GM18507 (cell line): ENCODE results near the gene REEP1.
"Not testable (repeated sequence)": the region's sequence is repeated elsewhere in the genome, so short reads cannot be mapped to it uniquely, and the experiment has no call there.

Source experiments
- DNase-seq: peaks from one replicate; pipeline ENCODE4 v3.0.0; 2011; ENCODE audit warnings: low read depth; ENCODE audit not compliant: insufficient read length; ENCODE audit errors: extremely low spot score
- FAIRE-seq: peaks from 2 replicates; lab custom pipeline; 2011; peaks lifted over from hg19 to GRCh38; lab: Jason Lieb, UNC

Gene REEP1

DNA sequence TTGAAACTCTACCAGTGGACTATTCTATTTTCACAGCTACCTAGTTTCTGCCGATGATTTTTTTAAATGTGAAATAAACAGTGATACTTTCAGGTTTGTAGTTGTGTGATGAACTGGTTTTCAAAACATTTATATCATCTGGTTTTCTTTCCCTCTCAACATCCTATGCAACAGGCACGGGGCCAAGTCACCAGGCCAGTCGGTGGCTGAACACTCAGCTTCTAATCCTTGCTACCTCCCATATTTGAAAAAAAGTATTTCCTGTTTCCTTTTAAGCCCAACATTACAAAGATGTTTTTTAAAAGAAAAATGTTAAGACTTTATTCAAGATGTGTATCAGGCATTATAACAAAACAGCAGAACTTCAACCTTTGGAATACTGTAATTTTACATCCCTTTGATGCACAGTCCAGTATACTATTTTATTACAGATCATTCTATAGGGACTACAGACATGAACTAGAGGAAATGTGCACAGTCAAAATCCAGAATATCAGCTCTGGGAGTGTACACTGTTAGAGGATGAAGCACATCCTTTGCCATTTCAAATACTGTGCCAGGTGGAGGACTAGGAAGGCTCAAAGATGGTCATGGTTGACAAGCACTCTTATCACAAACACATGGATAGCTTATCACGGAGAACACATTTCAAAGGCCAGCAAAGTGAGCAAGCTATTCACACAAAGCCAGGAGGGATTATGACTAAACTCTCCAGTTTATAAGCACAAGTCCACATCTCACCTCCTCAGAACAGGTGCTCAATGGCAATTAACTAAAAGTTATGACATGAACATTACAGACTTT lies 123.5 kb downstream of the REEP1 start:
- FAIRE-seq = no peak
- DNase-seq = no peak

DNA sequence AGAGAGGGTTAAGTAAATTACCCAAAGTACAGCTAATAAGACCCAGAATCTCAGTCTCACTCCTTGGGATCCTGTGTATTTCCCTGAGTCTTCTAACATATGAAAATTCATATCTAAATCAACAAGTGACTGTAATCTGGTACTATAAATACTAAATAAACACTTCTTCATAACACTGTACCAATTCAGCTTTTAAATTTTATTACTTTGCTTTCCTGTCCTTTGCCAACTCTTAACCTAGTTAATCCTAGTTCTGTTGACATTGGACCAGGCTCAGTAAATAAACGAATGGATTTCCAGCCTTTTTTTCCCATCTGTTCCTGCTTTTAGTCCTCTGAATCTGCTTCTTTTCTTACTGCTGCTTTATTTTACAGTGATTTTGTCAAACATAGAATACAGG lies 124.4 kb downstream of the REEP1 start:
- no peak for FAIRE-seq
- DNase-seq = no peak

GRCh38 chr2:86211796-86212188 lies 125.6 kb downstream of the REEP1 start:
- DNase-seq = no peak
- no peak for FAIRE-seq

- FAIRE-seq = no peak
Observed at GRCh38 chr2:86211033-86211795, 126.2 kb downstream of the REEP1 start.

DNA sequence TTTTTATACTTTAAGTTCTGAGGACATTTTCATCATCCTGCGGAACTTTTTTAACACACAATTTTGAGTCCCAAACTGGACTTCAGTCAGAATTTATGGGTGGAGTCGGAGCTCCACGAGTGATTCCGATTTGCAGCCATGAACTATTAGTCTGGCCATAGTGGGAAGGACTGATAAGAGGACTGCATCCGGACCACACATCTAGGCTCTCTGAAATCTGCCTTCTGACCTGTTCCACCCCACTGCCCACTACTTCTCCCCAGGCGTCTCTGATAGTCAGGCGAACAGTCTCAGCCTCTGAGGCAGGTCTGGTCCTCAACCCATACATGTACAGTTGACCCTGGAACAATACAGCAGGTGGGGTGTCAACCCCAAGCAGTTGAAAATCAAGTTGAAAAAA lies 133.0 kb downstream of the REEP1 start:
- DNase-seq (no peak), FAIRE-seq (no peak)

More at GRCh38 chr2:86211033-86211795, 126.2 kb downstream of the REEP1 start:
- DNase-seq = no peak

DNA sequence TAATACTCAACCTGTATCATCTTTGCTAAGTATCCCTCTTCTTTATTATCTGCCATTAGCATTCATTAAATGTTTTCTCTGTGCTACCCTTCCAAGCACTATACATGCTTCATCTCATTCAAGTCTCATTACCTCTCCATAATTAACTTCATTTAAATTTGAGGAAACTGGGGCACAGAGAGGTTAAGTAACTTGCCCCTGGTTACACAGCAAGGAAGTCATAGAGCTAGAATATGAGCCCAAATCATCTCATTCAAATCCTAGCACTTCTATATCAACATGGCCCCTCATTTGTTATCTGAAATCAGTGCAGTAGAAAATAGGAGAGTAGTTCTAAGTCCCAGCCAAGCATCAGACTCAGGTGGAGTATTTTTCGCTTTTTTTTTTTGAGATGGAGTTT lies 133.8 kb downstream of the REEP1 start:
- DNase-seq (no peak), FAIRE-seq (no peak)

- DNase-seq (no peak), FAIRE-seq (no peak)
Observed at GRCh38 chr2:86202702-86203101, 134.7 kb downstream of the REEP1 start.

DNA sequence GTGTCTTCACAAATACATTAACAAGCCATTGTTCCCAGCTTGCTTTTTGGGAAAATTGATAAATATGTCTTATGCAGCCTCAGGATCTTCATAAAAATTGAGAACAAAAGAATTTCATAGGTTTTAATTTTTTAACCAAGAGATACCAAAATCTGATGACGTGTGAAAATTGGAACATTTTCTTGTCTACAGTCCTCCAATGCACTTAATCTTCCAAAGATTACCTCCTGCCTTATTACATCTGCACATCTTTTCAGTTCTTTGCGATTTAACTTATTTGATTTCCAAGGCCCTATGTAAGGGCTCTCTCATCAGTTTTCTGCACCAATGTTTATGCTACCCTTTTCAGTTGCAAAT lies 135.1 kb downstream of the REEP1 start:
- FAIRE-seq = no peak

DNA sequence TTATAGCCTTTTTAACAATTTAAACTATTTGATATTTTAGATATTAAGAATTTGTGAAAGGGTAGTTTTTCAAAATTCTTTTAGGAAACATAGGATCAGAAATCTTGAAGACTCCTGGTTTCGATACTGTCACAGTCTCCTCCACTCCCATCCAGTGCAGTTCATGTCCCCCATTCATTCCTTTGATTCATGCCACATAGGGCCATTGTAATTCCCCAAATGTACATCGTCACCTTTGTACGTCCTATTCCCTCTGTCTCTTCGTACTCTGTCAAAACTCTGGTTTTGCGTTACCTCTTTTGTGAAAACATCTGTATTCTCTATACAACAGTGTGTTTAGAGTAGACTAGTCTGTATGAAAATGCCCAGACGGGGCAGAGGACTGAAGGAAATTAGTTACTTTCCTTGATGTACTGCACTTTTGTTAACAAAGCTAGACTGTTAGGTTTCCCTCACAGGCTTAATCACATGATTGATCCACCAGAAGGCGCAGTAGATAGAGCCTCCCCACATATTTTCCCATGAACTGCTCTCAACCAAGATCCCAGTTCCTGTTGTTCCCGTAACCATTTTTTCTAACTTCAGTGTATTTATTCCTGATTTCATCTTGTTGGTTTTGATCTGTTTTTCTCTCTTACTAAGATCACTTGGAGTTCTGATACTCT lies 135.6 kb downstream of the REEP1 start:
- no peak for FAIRE-seq

More for the DNA sequence above, 135.1 kb downstream of the REEP1 start:
- DNase-seq = no peak

DNA sequence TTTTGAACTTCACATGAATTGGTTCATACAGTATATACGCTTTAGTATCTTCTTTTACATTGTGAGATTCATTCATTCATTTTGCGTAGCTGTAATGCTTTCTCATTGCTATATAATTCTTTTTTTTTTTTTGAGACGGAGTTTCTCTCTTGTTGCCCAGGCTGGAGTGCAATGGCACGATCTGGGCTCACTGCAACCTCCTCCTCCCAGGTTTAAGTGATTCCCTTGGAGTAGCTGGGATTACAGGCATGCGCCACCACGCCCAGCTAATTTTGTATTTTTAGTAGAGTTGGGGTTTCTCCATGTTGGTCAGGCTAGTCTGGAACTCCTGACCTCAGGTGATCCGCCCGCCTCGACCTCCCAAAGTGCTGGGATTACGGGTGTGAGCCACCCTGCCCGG lies 136.9 kb downstream of the REEP1 start:
- not testable (repeated sequence) for DNase-seq, FAIRE-seq

More for the DNA sequence above, 135.6 kb downstream of the REEP1 start:
- no peak for DNase-seq

DNA sequence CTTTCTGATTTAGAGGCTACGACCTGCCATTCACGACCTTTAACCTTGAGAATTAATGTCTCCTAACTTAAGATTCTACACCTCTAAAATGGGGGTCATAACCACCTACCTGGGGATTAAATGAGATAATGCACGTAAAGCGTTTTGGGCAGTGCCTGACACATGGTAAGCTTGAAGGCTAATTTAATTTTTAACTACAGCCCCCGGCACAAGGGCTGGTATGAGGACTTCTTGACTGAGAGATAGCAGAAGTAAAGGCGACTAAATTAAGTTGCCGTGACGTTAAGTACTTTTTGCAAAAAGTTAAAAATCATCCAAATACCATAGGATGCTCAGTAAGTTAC lies 137.6 kb downstream of the REEP1 start:
- FAIRE-seq = no peak
- DNase-seq = no peak

DNA sequence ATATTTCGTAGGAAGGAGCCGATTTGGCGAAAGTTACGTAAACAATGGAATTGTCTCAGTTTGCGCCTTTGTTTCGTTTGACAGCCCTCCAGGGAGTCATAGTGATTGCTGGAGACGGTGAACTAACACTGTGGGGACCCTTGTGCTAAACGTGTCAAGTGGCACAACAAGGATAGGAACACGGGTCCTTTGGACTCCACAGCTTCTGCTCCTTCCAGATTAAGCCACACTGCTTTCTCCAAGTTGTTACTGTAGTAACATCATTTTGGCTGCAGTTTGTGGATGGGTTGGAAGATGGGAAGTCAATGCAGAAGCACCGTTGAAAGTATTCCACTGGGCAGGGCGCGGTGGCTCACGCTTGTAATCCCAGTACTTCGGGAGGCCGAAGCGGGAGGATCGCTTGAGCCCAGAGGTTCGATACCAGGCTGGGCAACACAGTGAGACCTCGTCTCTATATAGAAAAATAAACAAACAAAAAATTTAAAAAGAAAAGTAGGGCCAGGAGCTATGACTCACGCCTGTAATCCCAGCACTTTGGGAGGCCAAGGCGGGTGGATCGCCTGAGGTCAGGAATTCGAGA lies 141.5 kb downstream of the REEP1 start:
- FAIRE-seq (no peak), DNase-seq (no peak)

DNA sequence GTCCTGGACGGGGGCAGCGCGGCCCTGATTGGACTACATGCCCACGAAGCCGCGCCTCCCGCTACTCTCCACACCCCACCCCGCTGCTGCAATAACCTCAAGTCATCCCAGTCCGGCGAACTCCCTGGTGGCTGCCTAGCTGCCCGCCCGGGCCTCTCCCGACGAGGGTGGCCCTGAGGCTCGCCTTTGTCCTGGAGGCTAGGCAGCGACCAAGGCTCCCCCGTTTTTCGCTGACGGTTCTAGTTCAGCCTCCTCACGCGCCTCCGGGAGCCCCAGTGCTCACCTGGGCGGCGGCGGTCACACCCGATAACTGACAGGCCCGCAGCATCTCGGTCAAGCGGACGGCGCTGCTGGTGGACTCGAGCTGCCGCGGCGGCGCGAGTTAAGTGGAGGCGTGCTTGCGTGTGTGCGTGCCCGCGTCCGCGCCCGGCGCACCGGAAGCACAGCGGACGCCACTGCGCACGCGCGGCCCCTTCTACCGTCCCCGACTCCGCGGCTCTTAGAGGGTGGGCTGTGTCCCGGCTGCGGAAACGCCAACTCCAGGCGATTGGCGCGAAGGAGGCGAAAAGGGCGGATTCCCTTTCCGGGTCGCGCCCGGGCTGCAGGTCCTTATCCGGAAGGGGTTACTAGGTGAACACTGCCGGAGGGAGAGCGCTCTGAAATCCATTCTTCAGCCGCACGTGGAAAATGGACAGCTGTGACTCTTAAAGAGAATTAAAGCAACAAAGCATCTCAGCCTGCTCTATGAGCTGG lies 142.2 kb downstream of the REEP1 start, which contains the start of gene IMMT:
Gene IMMT (minus strand): TSS at position 408 of the 753 bp plus-strand sequence. CDS start 80 bp downstream, at position 328.
- DNase-seq = peak; percentile 85
- peak; percentile 92 for FAIRE-seq

DNA sequence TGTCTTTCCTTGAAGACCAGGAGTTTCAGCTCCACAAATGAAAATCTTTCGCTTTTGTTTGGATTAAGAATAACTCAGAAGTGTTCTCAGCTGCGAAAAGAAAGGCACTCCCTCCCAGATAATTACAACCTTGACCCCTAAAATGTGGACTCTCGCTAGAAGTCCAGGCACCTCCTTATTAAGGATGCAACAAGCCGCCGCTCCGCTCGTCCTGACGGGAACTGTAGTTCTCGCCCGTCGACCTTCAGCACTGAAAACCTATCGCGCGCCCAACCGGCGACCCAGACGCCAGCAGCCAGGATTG lies 142.7 kb downstream of the REEP1 start:
- FAIRE-seq = no peak

GRCh38 chr2:86193901-86194567 lies 143.4 kb downstream of the REEP1 start:
- no peak for DNase-seq

More for the DNA sequence above, 142.7 kb downstream of the REEP1 start:
- peak; percentile 65 for DNase-seq

GRCh38 chr2:86189782-86190416 lies 147.5 kb downstream of the REEP1 start:
- FAIRE-seq = no peak
- no peak for DNase-seq

More at GRCh38 chr2:86193901-86194567, 143.4 kb downstream of the REEP1 start:
- FAIRE-seq = no peak

GRCh38 chr2:86186431-86186830 lies 151.0 kb downstream of the REEP1 start:
- FAIRE-seq (no peak), DNase-seq (no peak)

DNA sequence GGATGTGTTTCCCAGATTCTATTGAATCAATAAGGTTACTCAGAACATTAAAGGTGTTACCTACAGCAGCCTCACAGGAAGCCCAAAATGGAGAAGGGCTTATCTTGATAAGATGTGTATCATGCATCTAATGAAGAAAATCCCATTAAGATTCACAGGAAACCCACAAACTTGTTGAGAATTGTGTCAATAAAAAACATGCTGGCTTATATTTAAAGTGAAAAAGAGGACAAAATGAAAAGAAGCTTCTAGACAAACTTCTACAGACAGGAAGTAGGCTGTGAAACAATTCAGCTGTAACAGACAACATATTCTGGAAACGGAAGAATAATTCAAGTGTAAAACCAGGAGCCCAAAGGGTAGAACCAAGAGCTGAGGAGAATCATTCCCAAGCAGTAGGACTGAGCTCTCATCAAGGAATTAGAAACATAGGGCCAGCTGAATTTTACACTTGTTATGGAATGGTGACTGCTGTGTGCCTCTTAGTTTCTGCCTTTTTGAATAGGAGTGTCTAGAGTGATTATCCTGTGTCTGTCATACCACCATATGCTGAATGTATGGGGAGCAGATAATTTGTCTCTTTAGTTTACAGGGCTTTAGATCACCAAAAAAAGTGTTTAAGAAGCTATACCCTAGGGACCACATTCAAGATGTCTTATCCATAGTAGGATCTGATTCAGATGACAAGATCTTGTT lies 151.8 kb downstream of the REEP1 start:
- no peak for DNase-seq
- peak; percentile 71 for FAIRE-seq
